ENCODE results near the gene SIRPA. TPM values are rescaled to one million over a fixed set of nuclear protein-coding genes. Genes with fewer than 3 reads are reported as not detected.
A peak's percentile ranks its signal among the peaks of the same experiment; 100 is the strongest.

SIRPA gene
- total RNA-seq, 2 donors from 2014 or later: 39.7 to 42.1 TPM

- intact Hi-C loops (cut with DNase I): no loop called here
- no peak for DNase-seq (ENCODE audit: low spot score)
These were observed 63.2 kb downstream of the SIRPA start for GRCh38 chr20:1958426-1958825.

- no peak for DNase-seq (ENCODE audit: low spot score)
- intact Hi-C loops (cut with DNase I): no loop called here
These were observed 63.9 kb downstream of the SIRPA start for GRCh38 chr20:1959156-1959555.

DNA sequence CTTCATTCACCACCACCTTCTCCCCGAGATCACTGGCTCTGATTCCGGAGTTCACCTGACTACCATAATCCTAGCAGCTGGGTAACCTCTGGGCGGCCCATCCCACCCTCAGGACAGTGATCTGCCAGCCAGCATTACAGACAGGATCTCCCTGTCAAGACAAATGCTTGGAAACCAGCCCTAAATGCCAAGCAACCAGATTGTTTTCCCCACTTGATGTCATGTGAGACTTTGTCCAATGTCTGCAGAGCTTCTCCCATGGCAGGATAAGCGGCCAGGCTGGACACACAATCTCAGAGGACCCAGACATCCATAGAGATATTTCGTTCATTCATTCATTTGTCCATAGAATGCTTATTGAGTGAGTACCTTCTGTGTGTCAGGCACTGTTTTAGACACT, 66.2 kb downstream of the SIRPA start:
- no peak for DNase-seq (ENCODE audit: low spot score)
- intact Hi-C loops (cut with DNase I): no loop called here

- intact Hi-C loops (cut with DNase I): no loop called here
- no peak for DNase-seq (ENCODE audit: low spot score)
These were observed 68.9 kb downstream of the SIRPA start for GRCh38 chr20:1964061-1964460.

- intact Hi-C loops (cut with DNase I): loop anchor here (5.0 kb wide), 1 partner anchor 207 kb away; no protein-coding TSS in a partner anchor
- no peak for DNase-seq (ENCODE audit: low spot score)
These were observed 69.6 kb downstream of the SIRPA start for GRCh38 chr20:1964659-1965405.

- intact Hi-C loops (cut with DNase I): loop anchor here (5.0 kb wide), 1 partner anchor 207 kb away; no protein-coding TSS in a partner anchor
- DNase-seq (ENCODE audit: low spot score): peak; percentile 92
These were observed 70.5 kb downstream of the SIRPA start for GRCh38 chr20:1965520-1966351.

- no peak for DNase-seq (ENCODE audit: low spot score)
- intact Hi-C loops (cut with DNase I): loop anchor here (5.0 kb wide), 1 partner anchor 203 kb away; no protein-coding TSS in a partner anchor
These were observed 73.8 kb downstream of the SIRPA start for GRCh38 chr20:1968964-1969363.

DNA sequence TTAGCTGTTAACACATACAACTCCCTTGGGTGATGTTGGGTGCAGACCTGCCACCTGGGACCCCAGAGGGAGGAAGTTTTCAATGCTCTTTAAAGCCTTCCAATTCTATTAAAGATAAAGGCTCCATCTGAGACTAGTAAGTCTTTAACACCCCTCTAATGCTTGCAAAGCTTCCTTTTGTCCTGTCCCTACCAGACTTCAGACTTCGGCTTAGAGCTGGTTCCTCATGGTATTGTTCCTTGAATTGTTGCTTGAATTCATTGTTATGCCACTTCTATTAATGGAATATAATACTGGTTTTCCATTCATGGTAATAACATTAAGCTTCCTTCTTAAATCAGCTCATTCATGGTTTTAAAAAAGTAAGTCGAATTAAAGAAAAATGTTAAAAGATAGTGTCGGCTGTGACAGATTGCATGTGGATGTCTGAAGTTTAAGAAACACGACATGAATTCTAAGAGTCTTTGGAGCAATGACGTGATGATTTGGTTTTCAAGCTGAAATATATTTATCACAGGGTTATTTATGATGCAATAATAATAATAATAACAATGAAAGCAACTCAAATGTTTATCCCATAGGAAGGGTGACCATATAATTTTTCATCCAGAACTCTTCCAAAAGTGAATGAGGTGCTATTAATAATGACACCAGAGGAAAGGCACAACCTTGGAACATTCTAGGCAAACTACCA, 76.8 kb downstream of the SIRPA start:
- intact Hi-C loops (cut with DNase I): no loop called here
- no peak for DNase-seq (ENCODE audit: low spot score)

GRCh38 chr20:1973601-1974440, 78.6 kb downstream of the SIRPA start:
- intact Hi-C loops (cut with DNase I): no loop called here
- no peak for DNase-seq (ENCODE audit: low spot score)

GRCh38 chr20:1975291-1975690, 80.1 kb downstream of the SIRPA start:
- no peak for DNase-seq (ENCODE audit: low spot score)
- intact Hi-C loops (cut with DNase I): no loop called here

DNA sequence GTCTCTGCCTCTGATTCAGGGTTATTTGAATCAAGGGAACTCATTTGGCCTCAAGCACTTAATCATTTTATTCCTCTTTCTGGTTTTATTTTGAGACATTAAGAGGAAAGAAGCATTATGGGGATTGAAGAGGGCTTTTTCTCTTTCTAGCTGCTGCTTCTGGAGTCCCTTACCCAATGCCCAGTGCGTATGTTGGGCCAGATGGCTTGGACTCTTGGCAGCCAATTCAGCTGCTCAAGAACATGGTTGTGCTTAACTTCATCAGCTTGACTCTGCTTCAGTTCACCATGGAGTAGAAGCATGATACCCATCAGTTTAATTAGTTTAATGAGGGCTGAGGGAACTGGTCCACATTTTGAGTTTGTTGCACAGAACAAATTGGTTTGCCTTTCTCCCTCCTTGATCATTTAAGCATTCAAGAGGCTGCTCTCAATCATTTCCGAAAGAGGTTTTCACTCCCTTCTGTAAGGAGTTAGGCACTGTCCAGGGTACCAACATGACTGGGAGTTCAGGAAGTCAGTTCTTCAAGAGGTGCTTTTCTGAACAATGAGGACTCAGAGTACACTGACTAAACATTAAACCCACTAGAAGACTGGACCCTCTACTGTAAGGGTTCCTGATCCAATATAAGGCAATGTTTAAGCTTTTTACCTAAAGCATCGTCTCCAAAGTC, 84.0 kb downstream of the SIRPA start:
- no peak for DNase-seq (ENCODE audit: low spot score)

DNA sequence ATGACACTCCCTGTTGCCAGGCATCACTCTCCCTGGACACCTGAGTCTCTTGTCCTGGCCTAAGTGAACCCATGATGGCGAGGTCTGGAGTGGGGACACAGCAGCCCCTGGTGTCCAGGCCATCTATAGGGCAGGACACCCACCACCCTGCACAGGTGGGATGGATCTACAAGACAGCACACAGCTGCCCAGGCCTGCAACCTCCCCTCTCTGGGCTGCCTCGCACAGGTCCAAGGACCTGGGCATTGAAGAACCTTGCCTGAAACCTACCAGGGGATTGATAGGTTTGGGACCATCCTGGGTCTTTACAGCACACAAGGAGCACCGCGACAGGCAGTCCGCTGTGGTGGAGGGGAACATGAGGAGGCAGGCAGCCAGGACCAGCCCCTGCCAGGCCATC, 87.5 kb downstream of the SIRPA start:
- intact Hi-C loops (cut with DNase I): no loop called here
- no peak for DNase-seq (ENCODE audit: low spot score)

More for the DNA sequence above, 84.0 kb downstream of the SIRPA start:
- intact Hi-C loops (cut with DNase I): no loop called here

DNA sequence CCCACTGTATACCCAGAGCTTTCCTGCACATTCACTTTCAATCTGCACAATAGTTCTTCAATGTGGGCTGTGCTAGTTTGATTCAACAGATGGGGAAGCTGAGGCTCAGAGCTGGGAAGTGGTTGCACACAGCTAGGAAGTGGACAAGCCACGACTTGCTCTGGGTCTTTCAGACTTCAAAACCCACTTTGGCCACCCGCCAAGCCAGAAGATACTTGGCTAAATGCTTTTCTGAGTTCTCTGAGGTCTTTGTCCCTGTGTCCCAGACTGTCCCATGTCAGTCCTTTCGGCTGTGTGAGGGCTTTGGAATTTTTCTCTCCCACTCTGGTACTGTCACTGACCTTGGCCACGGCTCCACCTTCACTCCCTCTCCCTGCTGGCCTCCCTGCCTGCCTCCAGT, 88.1 kb downstream of the SIRPA start:
- no peak for DNase-seq (ENCODE audit: low spot score)
- intact Hi-C loops (cut with DNase I): no loop called here

- no peak for DNase-seq (ENCODE audit: low spot score)
- intact Hi-C loops (cut with DNase I): loop anchor here in 1 of 2 donors (5.0 kb wide), 1 partner anchor 146 kb away; no protein-coding TSS in a partner anchor
These were observed 92.6 kb downstream of the SIRPA start for GRCh38 chr20:1987826-1988225.

Measured in posterior vena cava (tissue), 2 donors.